ENCODE measurements around the gene PDCD11. TPM values are rescaled to one million over a fixed set of nuclear protein-coding genes. Genes with fewer than 3 reads are reported as not detected.

PDCD11 gene
- total and polyA plus RNA-seq, 2 experiments from 2014 or later: 17.5 to 26.6 TPM

GRCh38 chr10:103490986-103491314 is 94.5 kb downstream of the PDCD11 start:
- Histone ChIP-seq H4K20me1 (ENCODE audit: insufficient read depth) (no peaks in the 10 kb centered on the region), H2AFZ (no peak overlapping the region), H3F3A (ENCODE audit: insufficient read depth) (peaks cover 11% of the 10 kb centered on the region), H3K9ac (no peak overlapping the region), H3K9me3 (ENCODE audit: low read depth) (no peaks in the 10 kb centered on the region), H3K27me3 (replicated peaks; ENCODE audit: insufficient read depth) (peaks cover 17% of the 10 kb centered on the region), H3K79me2 (ENCODE audit: insufficient read depth) (no peaks in the 10 kb centered on the region), H3K9me2 (ENCODE audit: insufficient read depth) (no peaks in the 10 kb centered on the region), H3K4me3 (no peak overlapping the region), H3K36me3 (ENCODE audit: low read depth) (no peaks in the 10 kb centered on the region), H3K4me2 (ENCODE audit: unreplicated experiment) (no peak overlapping the region), H3K4me1 (ENCODE audit: insufficient read depth) (peaks cover 12% of the 10 kb centered on the region), H3K27ac (no peak overlapping the region)
- WGBS, 2 experiments (ENCODE audit: low coverage in 1 of 2, low lambda C conversion rate in 2 of 2, missing lambda C conversion rate in 2 of 2): 100% methylated on average over 1 of the region's 1 CpG
- DNase-seq: no peak
- TF ChIP-seq EZH2 (IDR thresholded peaks at IDR 0.05; ENCODE audit: insufficient read depth, poor library complexity, severe bottlenecking) (no peak), EZH2phosphoT487 (IDR thresholded peaks at IDR 0.05; ENCODE audit: insufficient read depth, low read depth) (no peak)
- in situ Hi-C loops (cut with MboI): no loop called here

- Histone ChIP-seq H3K9ac (no peak overlapping the region), H3K27me3 (replicated peaks; ENCODE audit: insufficient read depth) (peaks cover 26% of the 10 kb centered on the region), H3K4me1 (ENCODE audit: insufficient read depth) (peaks cover 12% of the 10 kb centered on the region), H3K9me3 (ENCODE audit: low read depth) (no peaks in the 10 kb centered on the region), H4K20me1 (ENCODE audit: insufficient read depth) (no peaks in the 10 kb centered on the region), H3K4me3 (no peak overlapping the region), H3K27ac (no peak overlapping the region), H3K36me3 (ENCODE audit: low read depth) (no peaks in the 10 kb centered on the region), H3F3A (ENCODE audit: insufficient read depth) (peaks cover 11% of the 10 kb centered on the region), H2AFZ (no peak overlapping the region), H3K79me2 (ENCODE audit: insufficient read depth) (no peaks in the 10 kb centered on the region), H3K4me2 (ENCODE audit: unreplicated experiment) (peak overlapping the region; percentile 41), H3K9me2 (ENCODE audit: insufficient read depth) (no peaks in the 10 kb centered on the region)
- DNase-seq: peak; percentile 87
- in situ Hi-C loops (cut with MboI): no loop called here
- no peak for TF ChIP-seq EZH2phosphoT487 (IDR thresholded peaks at IDR 0.05; ENCODE audit: insufficient read depth, low read depth)
- no peak for TF ChIP-seq EZH2 (IDR thresholded peaks at IDR 0.05; ENCODE audit: insufficient read depth, poor library complexity, severe bottlenecking)
- 56 to 59% methylated on average over 7 of the region's 7 CpGs for WGBS, 2 experiments (ENCODE audit: low coverage in 1 of 2, low lambda C conversion rate in 2 of 2, missing lambda C conversion rate in 2 of 2)
These were observed 95.4 kb downstream of the PDCD11 start for GRCh38 chr10:103491729-103492364.

- H2AFZ ChIP-seq: no peak overlapping the region
- in situ Hi-C loops (cut with MboI): no loop called here
- no peaks in the 10 kb centered on the region for H3K36me3 ChIP-seq (ENCODE audit: low read depth)
- no peak overlapping the region for H3K9ac ChIP-seq
- 53 to 58% methylated on average over 5 of the region's 5 CpGs for WGBS, 2 experiments (ENCODE audit: low coverage in 1 of 2, low lambda C conversion rate in 2 of 2, missing lambda C conversion rate in 2 of 2)
- H3K4me3 ChIP-seq: no peak overlapping the region; the same call in 1 of the 2 replicates
- H3K79me2 ChIP-seq (ENCODE audit: insufficient read depth): no peaks in the 10 kb centered on the region
- H3K9me3 ChIP-seq (ENCODE audit: low read depth): no peaks in the 10 kb centered on the region
- H3K4me1 ChIP-seq (ENCODE audit: insufficient read depth): peaks cover 12% of the 10 kb centered on the region
- peak; percentile 21 for DNase-seq
- peaks cover 35% of the 10 kb centered on the region for H3K27me3 ChIP-seq (replicated peaks; ENCODE audit: insufficient read depth)
- TF ChIP-seq EZH2phosphoT487 (IDR thresholded peaks at IDR 0.05; ENCODE audit: insufficient read depth, low read depth) (no peak), EZH2 (IDR thresholded peaks at IDR 0.05; ENCODE audit: insufficient read depth, poor library complexity, severe bottlenecking) (no peak)
- no peaks in the 10 kb centered on the region for H4K20me1 ChIP-seq (ENCODE audit: insufficient read depth)
- H3K4me2 ChIP-seq (ENCODE audit: unreplicated experiment): peak overlapping the region; percentile 65
- H3K27ac ChIP-seq: no peak overlapping the region
- peaks cover 11% of the 10 kb centered on the region for H3F3A ChIP-seq (ENCODE audit: insufficient read depth)
- H3K9me2 ChIP-seq (ENCODE audit: insufficient read depth): no peaks in the 10 kb centered on the region
These were observed 96.3 kb downstream of the PDCD11 start for GRCh38 chr10:103492655-103493261.

- in situ Hi-C loops (cut with MboI): no loop called here
- Histone ChIP-seq H3F3A (ENCODE audit: insufficient read depth) (peaks cover 11% of the 10 kb centered on the region), H3K36me3 (ENCODE audit: low read depth) (no peaks in the 10 kb centered on the region), H4K20me1 (ENCODE audit: insufficient read depth) (no peaks in the 10 kb centered on the region), H3K4me3 (peak within 1 kb of the TSS; percentile 66), H3K79me2 (ENCODE audit: insufficient read depth) (no peaks in the 10 kb centered on the region), H3K4me2 (ENCODE audit: unreplicated experiment) (peak within 1 kb of the TSS; percentile 65), H3K9me3 (ENCODE audit: low read depth) (no peaks in the 10 kb centered on the region), H3K4me1 (ENCODE audit: insufficient read depth) (peaks cover 12% of the 10 kb centered on the region), H3K9me2 (ENCODE audit: insufficient read depth) (no peaks in the 10 kb centered on the region), H3K27ac (no peak within 1 kb of the TSS), H2AFZ (peak within 1 kb of the TSS; percentile 59), H3K27me3 (replicated peaks; ENCODE audit: insufficient read depth) (peaks cover 36% of the 10 kb centered on the region), H3K9ac (0 out of 2 replicates have a peak within 1 kb of the TSS, but pooled peaks have one; percentile 25)
- WGBS, 2 experiments (ENCODE audit: low coverage in 1 of 2, low lambda C conversion rate in 2 of 2, missing lambda C conversion rate in 2 of 2): 6 to 9% methylated on average over 31 to 48 of the region's 65 CpGs
- TF ChIP-seq EZH2 (IDR thresholded peaks at IDR 0.05; ENCODE audit: insufficient read depth, poor library complexity, severe bottlenecking) (no peak), EZH2phosphoT487 (IDR thresholded peaks at IDR 0.05; ENCODE audit: insufficient read depth, low read depth) (no peak)
- DNase-seq: peak; percentile 60
These were observed 97.0 kb downstream of the PDCD11 start, which contains the start of gene NEURL1 for GRCh38 chr10:103493362-103493915. Gene NEURL1, plus strand, starts transcription at chr10:103493705. Its CDS starts 683 bp downstream, at chr10:103494388.

Data from GM23248 (cell line).